ENCODE results near the gene CD74.
A peak's percentile ranks its signal among the peaks of the same experiment; 100 is the strongest.
"Not testable (repeated sequence)": the region's sequence is repeated elsewhere in the genome, so short reads cannot be mapped to it uniquely, and the experiment has no call there.

The CD74 gene

DNA sequence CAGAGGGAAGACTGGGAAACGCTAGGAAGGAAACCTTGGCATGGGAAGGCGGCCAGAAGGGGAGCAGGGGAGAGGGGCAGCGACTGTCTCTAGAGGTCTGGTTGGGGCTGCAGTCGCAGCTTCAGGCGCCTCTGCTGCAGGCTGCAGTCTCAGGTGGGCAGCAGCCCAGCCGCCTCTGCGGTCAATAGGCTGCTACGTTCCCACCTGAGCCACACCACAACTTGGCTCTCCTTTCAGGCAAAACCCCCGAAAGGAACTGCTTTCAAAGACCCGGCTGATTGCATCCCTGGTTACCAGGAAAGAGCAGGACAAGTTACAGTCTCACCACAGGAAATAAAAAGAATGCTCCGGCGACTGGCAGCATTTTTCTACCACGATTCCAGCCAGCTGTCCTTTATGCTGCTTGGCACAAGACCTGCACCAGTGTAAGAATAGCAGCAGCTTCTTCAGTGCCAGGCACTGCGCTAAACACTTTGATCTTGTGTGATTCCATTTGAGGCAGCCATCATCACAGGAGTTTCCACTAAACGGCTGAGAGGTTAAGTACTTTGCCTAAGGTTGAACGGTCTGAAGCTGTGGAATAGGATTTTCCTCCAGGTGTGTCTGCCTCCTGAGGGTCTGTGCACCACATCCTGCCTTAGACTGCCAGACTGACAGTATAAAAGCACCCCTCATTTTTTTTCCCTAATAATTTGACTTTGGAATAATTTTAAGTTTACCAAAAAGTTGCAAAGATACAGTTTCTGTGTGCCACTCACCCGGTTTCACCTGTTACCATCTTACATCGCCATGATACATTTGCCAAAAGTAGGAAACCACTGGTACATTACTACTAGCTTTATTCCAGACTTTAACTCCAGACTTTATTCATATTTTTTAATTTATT, 29.3 kb upstream of the CD74 start:
- no peak for DNase-seq (ENCODE audit: low read depth, low spot score)

DNA sequence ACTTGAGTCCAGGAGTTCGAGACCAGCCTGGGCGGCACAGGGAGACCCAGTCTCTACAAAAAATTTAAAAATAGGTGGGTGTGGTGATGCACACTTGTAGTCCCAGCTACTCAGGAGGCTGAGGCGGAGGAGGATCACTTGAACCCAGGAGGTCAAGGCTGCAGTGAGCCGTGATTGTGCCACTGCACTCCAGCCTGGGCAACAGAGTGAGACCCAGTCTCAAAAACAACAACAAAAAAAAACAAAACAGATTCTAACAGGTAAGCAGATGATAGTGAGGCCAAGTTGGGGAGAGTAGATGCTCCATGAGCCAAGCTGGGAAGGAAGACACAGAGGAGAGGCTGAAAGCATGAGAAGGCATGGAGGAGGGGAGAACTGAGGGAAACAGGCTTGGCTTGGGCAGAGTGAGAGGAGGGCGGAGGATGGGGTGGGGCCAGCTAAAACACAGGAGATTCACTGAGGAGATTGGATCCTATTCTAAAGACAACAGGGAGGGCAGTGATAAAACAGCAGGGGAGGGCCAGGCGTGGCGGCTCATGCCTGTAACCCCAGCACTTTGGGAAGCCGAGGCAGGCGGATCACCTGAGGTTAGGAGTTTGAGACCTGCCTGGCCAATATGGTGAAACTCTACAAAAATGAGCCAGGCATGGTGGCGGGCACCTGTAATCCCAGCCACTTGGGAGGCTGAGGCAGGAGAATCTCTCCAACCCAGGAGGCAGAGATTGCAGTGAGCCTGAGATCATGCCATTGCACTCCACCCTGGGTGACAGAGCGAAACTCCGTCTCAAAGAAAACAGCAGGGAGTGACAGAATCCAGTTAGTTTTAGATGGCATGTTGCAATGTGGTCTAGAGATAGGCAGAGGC, 28.5 kb upstream of the CD74 start:
- no peak for DNase-seq (ENCODE audit: low read depth, low spot score)

DNA sequence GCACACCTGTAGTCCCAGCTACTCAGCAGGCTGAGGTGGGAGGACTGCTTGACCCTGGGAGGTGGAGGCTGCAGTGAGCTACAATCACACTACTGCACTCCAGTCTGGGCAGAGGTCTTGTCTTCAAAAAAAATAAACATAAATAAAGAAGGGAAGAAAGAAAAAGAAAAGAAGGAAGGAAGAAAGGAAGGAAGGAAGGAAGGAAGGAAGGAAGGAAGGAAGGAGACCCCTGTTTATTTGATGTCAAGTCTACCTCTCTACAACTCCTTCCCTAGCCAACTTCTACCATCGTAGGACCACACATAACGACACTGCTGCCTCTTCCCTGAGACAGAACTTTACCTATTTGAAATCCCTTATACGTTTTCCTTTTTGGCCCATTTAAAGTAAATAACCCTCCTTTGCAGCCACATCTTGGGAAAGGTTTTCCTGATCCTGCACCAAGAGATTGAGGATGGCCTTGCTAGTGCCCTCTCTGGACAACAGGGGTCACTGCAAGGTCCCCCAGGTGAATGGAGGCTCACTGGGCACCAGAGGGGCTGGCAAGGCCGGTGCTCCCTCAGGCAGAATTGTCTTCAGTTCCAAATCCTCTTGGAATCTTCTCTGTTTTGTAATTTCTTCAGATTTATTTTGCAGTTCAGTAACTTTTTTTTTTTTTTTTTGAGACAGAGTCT, 26.3 kb upstream of the CD74 start:
- no peak for DNase-seq (ENCODE audit: low read depth, low spot score)

DNA sequence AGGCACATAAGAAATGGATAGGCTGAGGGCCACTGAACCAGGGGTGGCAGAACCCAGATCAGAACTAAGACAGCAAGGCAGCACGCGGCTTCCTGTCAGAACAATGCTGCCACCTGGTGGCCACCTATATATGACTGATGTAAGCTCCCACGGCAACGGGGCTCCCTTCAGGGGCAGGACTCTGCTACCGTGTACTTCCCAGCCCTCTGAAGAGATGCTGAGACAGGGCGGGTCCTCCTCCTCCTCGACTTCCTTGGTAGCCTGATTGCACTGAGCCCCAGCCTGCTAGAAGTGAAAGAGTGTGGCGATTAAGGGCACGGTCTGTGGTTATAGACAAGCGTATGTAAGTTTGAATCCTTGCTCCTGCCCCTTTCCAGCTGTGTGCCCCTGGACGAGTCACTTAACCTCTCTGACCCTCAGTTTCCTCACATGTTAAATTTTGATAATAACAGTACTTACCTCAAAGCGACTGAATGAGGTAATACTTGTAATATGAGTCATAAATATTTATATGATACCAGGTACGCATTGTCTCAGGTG, 23.5 kb upstream of the CD74 start:
- DNase-seq (ENCODE audit: low read depth, low spot score), result peak; percentile 80

DNA sequence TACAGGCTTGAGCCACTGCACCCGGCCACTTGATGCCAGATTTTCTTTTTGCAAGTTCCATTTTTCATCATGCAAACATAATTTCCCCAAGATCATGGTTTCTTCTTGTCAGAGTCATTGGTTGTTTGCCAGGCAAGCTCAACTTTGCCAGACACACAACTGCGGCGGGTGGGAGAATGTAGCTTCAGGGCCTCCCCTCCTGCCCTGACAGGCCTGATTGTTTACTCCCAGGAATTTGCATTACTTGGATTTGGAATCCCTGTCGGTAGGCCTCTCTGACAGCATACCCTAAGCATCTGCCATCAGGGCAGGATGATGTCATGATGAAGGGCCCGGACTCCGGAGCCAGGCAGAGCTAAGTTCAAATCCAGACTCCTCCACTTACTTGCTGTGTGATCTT, 21.8 kb upstream of the CD74 start:
- DNase-seq (ENCODE audit: low read depth, low spot score), result no peak

DNA sequence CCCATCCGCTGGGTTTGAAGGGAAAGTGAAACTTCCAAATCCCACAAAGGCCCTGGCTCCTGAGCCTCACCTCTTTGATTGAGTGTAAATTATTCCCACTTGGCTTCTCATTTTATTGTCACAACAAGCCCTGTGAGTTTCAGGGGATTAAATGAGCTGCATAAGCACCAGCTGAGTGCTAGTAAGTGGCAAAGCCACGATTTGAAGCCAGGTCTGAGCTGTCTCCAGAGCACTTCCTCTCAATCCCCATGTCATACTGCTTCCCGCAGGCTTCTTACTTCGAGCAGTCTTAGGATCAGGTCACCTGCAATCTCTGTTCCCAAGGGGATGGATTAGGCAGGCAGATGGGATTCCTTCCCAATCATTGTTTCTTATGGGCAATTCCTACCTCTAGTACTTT, 18.9 kb upstream of the CD74 start:
- no peak for DNase-seq (ENCODE audit: low read depth, low spot score)

DNA sequence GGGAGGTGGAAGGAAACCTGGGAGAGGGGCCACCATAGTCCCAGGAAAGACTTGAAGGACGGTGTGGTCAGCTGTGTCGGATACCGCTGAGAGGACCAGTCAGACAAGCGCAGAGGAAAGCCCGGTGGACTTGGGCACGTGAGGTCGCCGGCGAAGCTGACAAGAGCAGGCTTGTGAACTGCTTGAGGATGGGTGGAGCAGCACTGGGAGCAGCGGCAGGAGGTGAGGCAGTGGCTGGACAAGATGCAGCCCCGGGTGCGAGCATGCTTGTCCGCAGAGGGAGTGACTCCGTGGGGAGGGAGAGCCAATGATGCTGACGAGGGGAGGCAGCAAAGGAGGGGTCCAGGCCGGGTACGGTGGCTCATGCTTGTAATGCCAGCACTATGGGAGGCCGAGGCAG, 18.3 kb upstream of the CD74 start:
- DNase-seq (ENCODE audit: low read depth, low spot score), result no peak

DNA sequence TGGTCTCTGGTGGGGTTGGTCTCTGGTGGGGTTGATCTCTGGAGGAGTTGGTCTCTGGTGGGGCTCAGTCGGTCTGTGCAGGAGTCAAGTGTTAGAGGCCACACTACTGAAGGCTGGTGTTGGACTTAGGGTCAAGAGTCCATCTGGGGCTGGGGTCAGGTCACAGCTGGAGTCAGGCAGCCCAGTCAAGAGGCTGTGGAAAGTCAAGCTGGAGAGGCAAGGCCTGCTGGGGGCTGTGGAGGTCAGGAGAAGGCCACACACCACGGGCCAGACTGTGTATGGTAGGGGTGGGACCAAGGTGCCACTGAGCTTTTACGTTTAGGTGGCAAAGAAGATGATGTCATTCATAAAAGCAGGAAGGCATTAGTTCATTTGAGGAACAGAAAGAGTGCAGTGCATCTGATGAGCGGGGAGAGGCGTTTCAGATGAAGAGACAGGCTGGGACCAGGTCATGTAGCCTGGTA, 16.7 kb upstream of the CD74 start:
- DNase-seq (ENCODE audit: low read depth, low spot score), result no peak

DNA sequence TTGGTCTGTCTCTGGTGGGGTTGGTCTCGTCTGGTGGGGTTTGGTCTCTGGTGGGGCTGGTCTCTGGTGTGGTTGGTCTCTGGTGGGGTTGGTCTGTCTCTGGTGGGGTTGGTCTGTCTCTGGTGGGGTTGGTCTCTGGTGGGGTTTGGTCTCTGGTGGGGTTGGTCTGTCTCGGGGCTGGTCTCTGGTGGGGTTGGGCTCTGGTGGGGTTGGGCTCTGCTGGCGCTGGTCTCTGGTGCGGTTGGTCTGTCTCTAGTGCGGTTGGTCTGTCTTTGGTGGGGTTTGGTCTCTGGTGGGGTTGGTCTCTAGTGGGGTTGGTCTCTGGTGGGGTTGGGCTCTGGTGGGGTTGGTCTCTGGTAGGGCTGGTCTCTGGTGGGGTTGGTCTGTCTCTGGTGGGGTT, 16.3 kb upstream of the CD74 start:
- no peak for DNase-seq (ENCODE audit: low read depth, low spot score)

DNA sequence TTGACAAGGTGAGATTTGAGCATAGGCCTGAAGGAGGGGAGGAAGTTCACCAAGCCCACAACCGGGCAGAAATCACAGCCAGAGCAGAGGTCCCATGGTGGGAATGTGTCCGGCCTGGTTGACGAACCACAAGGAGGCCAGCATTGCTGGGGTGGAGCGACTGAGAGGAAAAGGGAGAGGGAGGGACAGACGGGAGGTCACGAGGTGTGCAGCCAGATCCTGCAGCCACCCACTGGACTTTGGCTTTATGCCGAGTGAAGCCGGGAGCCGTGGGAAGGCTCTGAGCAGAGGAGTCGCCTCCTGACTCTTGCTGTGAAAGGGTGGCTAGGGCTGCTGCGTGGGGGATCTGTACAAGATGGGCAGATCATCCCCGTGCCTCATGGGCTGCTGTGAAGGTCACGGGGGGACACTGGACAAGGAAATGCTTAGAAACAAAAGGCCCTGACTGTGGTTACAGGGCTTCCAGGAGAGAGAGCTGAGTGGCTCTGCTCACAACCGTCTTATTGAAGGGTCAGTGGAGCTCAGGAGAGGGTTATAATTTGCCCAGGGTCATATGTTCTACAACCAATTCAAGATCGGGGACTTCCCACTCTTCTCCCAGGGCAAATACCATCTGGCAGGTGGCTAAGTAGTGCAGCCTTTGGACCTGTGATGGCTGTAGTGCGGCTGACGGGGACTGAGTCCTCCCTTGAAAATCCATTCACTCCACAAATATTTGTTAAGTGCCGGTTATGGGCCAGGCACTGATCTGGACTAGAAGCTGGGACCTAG, 15.6 kb upstream of the CD74 start:
- DNase-seq (ENCODE audit: low read depth, low spot score), result peak; percentile 70

DNA sequence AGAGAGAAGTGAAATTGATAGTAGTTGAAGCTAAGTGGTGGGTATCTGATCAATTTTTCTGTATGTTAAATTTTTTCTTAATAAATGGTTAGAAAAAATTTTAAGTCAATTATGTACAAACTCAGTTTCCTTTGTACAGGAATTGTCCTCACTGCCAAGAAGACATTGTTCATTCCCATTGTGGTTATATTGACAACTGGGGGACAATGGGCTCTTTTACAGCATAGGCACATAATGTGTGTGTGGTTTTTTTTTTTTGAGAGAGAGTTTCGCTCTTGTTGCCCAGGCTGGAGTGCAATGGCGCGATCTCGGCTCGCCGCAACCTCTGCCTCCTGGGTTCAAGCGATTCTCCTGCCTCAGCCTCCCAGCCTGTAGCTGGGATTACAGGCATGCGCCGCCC, 13.5 kb upstream of the CD74 start:
- DNase-seq (ENCODE audit: low read depth, low spot score), result not testable (repeated sequence)

DNA sequence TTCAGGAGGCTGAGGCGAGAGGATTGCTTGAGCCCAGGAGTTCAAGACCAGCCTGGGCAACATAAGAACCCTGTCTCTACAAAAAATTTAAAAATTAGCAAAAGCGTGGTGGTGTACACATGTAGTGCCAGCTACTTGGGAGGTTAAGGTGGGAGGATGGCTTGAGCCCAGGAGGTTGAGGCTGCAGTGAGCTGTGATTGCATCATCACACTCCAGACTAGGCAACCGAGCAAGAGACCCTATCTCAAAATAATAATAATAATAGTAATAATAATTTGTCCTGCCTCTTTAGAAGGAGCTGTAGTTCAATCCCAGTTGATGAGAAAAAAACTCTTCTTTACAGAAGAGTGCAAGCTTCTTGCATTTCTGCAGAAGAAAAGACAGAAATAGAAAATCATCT, 10.0 kb upstream of the CD74 start:
- DNase-seq (ENCODE audit: low read depth, low spot score), result no peak

DNA sequence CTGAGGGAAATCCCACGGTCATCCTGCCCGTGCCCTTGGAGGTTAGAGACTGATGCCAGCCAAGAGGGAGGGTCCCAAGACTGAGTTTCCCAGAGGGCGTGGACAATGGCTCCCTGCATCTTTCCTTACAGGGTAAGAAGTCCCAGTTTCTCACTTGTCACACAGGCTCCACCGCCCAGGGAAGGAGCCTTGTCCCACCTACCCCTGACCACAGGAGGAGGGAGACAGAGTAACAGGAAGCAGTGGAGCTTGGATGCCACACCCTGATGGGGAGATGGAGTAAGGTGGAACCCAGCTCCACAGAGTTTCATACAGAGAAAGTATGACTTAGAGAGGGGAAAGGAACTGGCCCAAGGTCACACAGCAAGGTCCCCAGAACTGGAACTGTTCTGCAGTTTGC, 9.4 kb upstream of the CD74 start:
- DNase-seq (ENCODE audit: low read depth, low spot score), result no peak

DNA sequence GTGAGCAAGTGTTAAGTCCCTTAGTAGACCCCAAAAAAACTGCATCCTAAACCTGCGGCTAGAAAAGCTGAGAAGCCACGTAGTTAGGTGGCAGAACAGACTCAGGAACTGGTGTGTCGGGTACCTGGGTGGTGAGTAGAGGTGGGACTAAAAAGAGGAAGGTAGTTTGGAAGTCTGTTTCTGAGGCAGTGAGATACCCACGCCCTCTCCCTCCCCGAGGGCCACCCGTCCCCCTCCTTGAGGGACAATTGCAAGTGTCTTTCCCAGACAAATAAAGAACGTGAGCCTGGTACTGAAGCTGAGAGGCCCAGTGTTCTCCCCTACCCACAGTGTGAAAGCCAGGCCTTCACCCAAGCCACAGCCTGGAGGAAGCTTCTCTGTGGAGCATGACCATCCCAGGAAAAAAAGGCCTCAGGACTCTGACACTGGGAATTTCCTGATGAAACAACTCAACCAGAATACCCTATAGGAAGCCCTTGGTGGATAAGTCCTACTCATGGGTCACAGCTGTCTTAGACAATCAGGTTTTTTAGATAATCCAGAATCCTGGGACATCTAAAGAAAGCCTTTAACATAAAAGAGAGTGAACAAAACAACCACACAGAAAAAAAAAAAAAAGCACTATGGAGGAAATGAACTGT, 7.0 kb upstream of the CD74 start:
- no peak for DNase-seq (ENCODE audit: low read depth, low spot score)

DNA sequence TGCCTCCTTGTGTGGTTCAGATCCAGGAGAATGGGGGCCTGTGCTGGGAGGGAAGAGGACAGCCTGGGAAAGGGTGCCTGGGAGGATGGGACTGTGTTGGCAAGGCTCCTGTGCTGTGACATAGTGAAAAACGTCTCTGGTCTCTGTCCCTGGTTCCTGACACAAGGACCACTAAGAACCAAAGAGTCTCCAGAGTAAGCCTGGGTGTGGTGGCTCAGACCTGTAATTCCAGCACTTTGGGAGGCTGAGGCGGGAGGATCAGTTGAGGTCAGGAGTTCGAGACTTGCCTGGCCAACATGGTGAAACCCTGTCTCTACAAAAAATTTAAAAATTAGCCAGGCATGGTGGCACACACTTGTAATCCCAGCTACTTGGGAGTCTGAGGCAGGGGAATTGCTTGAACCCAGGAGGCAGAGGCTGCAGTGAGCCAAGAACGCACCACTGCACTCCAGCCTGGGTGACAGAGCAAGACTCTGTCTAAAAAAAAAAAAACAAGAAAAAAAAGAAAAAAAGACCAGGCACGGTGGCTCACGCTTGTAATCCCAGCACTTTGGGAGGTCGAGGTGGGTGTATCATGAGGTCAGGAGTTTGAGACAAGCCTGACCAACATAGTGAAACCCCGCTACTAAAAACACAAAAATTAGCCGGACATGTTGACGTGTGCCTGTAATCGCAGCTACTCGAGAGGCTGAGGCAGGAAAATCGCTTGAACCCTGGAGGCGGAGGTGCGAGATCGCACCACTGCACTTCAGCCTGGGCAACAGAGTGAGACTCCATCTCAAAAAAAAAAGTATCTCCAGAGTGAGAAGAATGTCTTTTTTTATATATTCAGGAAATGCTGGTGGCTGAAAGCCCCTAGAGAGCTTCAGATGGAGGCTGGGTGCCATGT, 1.4 kb upstream of the CD74 start:
- not testable (repeated sequence) for DNase-seq (ENCODE audit: low read depth, low spot score)

DNA sequence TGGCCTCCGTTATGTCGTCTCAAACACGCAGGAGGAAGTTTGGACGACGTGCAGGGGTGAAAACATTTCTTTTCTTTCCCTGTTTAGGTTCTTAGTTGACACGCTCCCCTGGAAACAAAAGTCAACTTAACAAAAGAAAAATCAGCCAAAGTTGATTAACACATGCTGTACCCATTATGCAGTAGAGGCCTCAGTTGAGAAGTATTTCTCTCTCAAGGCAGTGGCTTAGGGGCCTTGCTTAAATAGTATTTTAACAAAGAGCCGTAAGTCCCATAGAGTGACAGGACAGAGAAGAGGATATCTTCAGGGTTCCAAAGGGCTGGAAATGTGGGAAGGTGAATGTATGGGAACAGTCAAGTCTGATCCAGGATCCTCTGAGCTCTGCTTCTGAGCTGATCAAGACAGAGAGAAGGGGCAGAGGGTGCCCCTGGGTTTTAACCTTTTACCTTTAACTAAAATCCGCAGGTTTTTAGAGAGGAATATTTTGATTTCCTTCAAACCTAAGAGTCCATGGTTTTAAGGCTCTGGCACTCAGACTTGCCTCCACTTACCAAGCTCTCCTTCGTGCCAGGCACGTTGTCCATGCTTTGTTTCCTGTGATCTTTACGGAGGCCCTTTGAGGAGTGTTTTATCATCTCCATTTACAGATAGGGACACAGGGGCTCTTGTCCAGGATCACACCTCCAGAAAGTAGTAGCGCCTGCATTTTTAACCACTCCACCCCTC, 629 bp upstream of the CD74 start:
- DNase-seq (ENCODE audit: low read depth, low spot score), result no peak

DNA sequence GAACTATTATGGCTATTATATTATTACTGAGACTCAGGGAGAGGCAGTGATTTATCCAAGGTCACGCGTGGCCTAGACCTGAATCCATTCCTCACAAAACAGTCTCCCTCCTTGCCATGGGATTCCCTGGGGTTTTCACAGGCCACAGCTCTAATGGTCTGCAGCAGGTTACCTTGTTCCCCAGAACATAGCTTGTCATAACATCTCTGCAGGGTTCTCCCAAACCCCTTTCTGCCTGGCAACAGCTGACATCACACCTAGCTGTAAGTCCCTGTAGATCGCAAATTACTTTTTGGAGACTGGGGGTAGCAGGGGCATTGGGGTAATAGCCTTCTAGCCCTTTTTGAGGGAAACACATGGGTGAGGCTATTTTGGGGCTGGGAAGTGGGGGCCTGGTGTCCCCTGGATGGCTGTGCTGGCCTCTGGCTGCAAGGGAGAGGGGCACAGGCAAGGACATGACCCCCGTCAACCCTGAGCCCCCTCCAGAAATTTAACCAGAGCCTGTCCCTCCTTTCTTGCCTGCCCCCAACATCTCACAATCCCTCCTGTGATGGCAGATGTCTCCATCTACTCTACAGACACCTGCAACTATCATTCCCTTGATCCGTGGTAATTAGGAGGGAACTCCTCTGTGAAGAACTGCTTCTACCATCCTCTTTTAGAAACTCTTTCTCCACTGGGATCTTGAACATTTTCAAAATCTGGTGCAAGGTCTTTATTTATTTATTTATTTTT, 1.3 kb downstream of the CD74 start:
- DNase-seq (ENCODE audit: low read depth, low spot score), result no peak

DNA sequence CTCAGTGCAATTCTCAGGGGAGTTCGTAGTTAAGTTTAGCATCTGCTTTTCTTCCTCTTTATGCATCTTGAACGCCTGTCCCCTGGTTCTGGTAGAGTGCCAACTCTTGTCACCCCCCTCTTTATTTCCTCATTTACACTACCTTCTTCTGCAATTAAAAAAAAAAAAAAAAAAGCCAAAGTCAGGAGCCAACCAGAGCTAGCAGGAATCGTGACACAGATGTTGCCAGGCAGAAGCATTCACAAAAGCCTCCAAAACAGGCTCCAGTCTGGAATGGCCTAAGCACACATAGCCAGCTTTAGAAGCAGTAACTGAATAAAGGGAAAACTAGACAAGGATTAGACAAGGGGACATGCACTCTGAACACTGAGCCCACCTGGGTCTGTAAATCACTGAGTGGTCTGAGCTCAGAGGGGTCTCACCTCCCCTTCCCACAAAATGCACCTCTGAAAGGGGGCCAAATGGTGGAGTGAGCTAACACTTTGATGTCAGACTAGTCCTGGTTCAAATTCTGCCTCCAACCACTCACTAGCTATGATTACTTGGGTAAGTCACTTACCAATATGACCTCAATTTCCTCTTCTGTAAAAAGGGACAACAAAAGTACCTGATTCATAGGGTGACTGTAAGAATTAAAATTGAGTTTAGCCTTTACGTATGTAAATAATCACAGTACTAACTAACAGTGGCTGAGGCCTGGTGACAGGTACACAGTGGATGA, 2.0 kb downstream of the CD74 start:
- DNase-seq (ENCODE audit: low read depth, low spot score), result no peak

Data from smooth muscle cell of the brain vasculature (primary cell).